GM18526 (cell line): ENCODE measurements around the gene PLAC9.

Experiments
- POLR2A ChIP-seq: IDR thresholded peaks from 3 replicates; pipeline ENCODE4 v1.6.1; 2011; ENCODE audit not compliant: insufficient read length; ENCODE audit errors: extremely low read depth

PLAC9 gene

GRCh38 chr10:80167471-80168161 is 35.1 kb downstream of the PLAC9 start:
- TF ChIP-seq POLR2A, result no peak

- TF ChIP-seq POLR2A, result no peak
Measured at GRCh38 chr10:80168162-80168511, 35.6 kb downstream of the PLAC9 start.

- TF ChIP-seq POLR2A, result no peak
Measured at GRCh38 chr10:80168679-80169380, 36.3 kb downstream of the PLAC9 start.

GRCh38 chr10:80170026-80170425 is 37.5 kb downstream of the PLAC9 start:
- no peak for TF ChIP-seq POLR2A

- TF ChIP-seq POLR2A, result no peak
Measured at GRCh38 chr10:80170641-80171040, 38.1 kb downstream of the PLAC9 start.

GRCh38 chr10:80171248-80171660 is 38.7 kb downstream of the PLAC9 start:
- no peak for TF ChIP-seq POLR2A

GRCh38 chr10:80172896-80173295 is 40.4 kb downstream of the PLAC9 start:
- no peak for TF ChIP-seq POLR2A

- no peak for TF ChIP-seq POLR2A
Measured at GRCh38 chr10:80173466-80173865, 40.9 kb downstream of the PLAC9 start.

- TF ChIP-seq POLR2A, result no peak
Measured at GRCh38 chr10:80174641-80175395, 42.3 kb downstream of the PLAC9 start.

- TF ChIP-seq POLR2A, result no peak
Measured at GRCh38 chr10:80176526-80176925, 44.0 kb downstream of the PLAC9 start.

GRCh38 chr10:80177781-80178636 is 45.5 kb downstream of the PLAC9 start:
- no peak for TF ChIP-seq POLR2A

GRCh38 chr10:80182986-80183385 is 50.5 kb downstream of the PLAC9 start:
- TF ChIP-seq POLR2A, result no peak

- TF ChIP-seq POLR2A, result no peak
Measured at GRCh38 chr10:80183436-80183835, 50.9 kb downstream of the PLAC9 start.

- no peak for TF ChIP-seq POLR2A
Measured at GRCh38 chr10:80184291-80184690, 51.8 kb downstream of the PLAC9 start.
